Mammary epithelial cell (primary cell): ENCODE measurements around the gene SPAG9.

Source experiments
- CTCF ChIP-seq, 2 donors: IDR thresholded peaks in 1 of 2; conservative IDR thresholded peaks in 1 of 2; 2 replicates each; pipeline ENCODE4 v1.5.1; 2011 to 2012; ENCODE audit warnings: inconsistent platforms in 2 of 2, low read length in 2 of 2, mild to moderate bottlenecking in 2 of 2, control low read depth in 1 of 2, low read depth in 1 of 2; ENCODE audit not compliant: insufficient read depth in 1 of 2; ENCODE audit errors: extremely low read depth in 1 of 2
- EZH2 ChIP-seq: IDR thresholded peaks from 2 replicates; pipeline ENCODE4 v1.6.1; 2012; ENCODE audit warnings: low read length, inconsistent platforms, borderline replicate concordance

GRCh38 chr17:50922721-50923405, 197.8 kb downstream of the SPAG9 start:
- TF ChIP-seq CTCF (conservative IDR thresholded peaks at IDR 0.05 in 1 of 2, IDR thresholded peaks at IDR 0.05 in 1 of 2; ENCODE audit: extremely low read depth in 1 of 2, insufficient read depth in 1 of 2, low read depth in 1 of 2, low read length in 2 of 2) (no peak), EZH2 (no peak)
